GM15510 (cell line): ENCODE measurements around the gene SARDH.

Experiments
- POLR2A ChIP-seq: IDR thresholded peaks from 3 replicates; pipeline ENCODE4 v1.6.1; 2011; ENCODE audit warnings: borderline replicate concordance; ENCODE audit not compliant: insufficient read length; ENCODE audit errors: extremely low read depth

SARDH gene

GRCh38 chr9:133634081-133634691, 104.0 kb downstream of the SARDH start:
- TF ChIP-seq POLR2A, result no peak

GRCh38 chr9:133633681-133634080, 104.5 kb downstream of the SARDH start:
- no peak for TF ChIP-seq POLR2A

- no peak for TF ChIP-seq POLR2A
These were observed 105.1 kb downstream of the SARDH start for GRCh38 chr9:133632806-133633680.

GRCh38 chr9:133631111-133631510, 107.0 kb downstream of the SARDH start:
- no peak for TF ChIP-seq POLR2A

- TF ChIP-seq POLR2A, result no peak
These were observed 108.7 kb downstream of the SARDH start for GRCh38 chr9:133629221-133630110.

GRCh38 chr9:133628766-133629165, 109.4 kb downstream of the SARDH start:
- no peak for TF ChIP-seq POLR2A

- TF ChIP-seq POLR2A, result no peak
These were observed 110.8 kb downstream of the SARDH start for GRCh38 chr9:133627341-133627740.

GRCh38 chr9:133622555-133622954, 115.6 kb downstream of the SARDH start:
- no peak for TF ChIP-seq POLR2A

GRCh38 chr9:133621725-133622267, 116.4 kb downstream of the SARDH start:
- TF ChIP-seq POLR2A, result no peak

GRCh38 chr9:133619791-133620190, 118.4 kb downstream of the SARDH start:
- no peak for TF ChIP-seq POLR2A

GRCh38 chr9:133618726-133619125, 119.4 kb downstream of the SARDH start:
- no peak for TF ChIP-seq POLR2A

GRCh38 chr9:133616643-133617405, 121.3 kb downstream of the SARDH start:
- TF ChIP-seq POLR2A, result no peak

GRCh38 chr9:133615606-133616188, 122.5 kb downstream of the SARDH start:
- no peak for TF ChIP-seq POLR2A

GRCh38 chr9:133615186-133615585, 123.0 kb downstream of the SARDH start:
- TF ChIP-seq POLR2A, result no peak
